Measurements from ENCODE around the gene AP4S1.
"Not testable (repeated sequence)": the region's sequence is repeated elsewhere in the genome, so short reads cannot be mapped to it uniquely, and the experiment has no call there.

The AP4S1 gene

DNA sequence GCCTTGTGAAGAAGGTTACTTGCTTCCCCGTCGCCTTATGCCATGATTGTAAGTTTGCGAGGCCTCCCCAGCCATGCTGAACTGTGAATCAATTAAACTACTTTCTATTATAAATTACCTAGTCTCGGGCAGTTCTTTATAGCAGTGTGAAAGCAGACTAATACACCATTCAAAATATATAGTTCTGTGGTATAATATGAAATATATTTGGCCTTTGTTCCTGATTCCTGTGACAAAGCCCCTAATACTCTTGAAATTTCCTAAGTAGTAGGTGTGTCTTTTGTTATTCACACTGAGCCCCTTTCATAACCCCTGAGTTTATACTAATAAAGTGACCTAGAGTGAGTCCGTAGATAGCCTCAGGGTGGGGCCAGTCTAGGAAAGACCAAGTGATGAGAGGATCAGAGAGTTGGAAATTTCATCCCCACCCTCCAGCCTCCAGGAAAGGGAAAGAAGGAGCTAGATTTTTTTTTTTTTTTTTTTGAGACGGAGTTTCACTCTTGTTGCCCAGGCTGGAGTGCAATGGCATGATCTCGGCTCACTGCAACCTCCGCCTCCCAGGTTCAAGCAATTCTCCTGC is 20.1 kb downstream of the AP4S1 start:
- no peak for DNase-seq

DNA sequence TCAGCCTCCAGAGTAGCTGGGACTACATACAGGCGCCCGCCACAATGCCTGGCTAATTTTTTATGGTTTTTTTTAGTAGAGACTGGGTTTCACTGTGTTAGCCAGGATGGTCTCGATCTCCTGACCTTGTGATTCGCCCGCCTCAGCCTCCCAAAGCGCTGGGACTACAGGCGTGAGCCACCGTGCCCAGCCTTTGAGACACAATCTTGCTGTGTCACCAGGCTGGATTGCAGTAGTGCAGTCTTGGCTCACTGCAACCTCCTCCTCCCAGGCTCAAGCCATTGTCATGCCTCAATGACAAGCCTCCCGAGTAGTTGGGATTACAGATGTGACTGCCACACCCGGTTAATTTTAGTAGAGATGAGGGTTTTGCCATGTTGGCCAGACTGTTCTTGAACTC is 22.1 kb downstream of the AP4S1 start:
- no peak for DNase-seq

DNA sequence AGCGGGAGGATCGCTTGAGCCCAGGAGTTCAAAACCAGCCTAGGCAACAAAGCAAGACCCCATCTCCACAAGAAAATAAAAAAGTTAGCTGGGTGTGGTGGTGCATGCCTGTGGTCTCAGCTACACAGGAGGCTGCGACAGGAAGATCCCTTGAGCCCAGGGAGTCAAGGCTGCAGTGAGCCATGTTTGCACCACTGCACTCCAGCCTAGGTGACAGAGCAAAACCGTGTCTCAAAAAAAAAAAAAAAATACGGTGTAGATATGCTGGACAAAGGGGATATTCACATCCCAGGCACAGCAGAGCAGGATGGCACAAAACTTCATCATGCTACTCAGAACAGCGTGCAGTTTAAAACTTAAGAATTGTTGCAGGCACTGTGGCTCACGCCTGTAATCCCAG is 25.6 kb downstream of the AP4S1 start:
- DNase-seq: no peak

DNA sequence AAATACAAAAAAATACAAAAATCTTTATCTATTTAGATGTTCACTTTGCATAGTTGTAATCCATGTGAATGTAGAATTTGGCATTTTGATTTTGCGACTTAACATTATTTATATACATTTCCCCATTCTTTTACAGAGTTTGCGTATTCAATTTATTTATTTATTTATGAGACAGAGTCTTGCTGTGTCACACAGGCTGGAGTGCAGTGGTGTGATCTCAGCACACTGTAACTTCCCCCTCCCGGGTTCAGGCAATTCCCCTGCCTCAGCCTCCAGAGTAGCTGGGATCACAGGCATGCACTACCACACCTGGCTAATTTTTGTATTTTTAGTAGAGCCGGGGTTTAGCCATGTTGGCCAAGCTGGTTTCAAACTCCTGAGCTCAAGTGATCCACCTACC is 26.1 kb downstream of the AP4S1 start:
- no peak for DNase-seq

DNA sequence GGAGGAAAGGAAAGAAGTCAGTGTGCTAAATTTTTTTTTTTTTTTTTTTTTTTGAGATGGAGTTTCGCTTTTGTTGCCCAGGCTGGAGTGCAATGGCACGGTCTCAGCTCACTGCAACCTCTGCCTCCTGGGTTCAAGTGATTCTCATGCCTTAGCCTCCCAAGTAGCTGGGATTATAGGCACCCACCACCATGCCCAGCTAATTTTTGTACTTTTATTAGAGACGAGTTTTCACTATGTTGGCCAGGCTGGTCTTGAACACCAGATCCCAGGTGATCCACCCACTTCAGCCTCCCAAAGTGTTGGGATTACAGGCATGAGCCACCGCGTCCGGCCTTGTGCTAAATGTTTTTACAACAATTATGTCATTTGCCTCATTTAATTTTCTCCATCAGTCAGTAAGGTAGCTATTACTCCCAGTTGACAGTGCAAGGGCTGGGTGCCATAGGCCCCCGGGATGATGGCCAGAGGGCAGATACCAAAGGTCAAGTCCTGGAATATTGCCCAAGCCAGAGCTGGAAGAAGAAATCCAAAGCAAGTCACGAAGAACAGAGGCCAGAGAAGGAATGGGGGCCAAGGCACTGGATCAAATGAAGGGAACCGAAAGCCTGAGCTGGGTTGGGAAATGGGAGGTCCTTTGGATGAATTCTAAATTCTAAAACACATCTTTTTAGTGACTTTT is 27.6 kb downstream of the AP4S1 start:
- not testable (repeated sequence) for DNase-seq

DNA sequence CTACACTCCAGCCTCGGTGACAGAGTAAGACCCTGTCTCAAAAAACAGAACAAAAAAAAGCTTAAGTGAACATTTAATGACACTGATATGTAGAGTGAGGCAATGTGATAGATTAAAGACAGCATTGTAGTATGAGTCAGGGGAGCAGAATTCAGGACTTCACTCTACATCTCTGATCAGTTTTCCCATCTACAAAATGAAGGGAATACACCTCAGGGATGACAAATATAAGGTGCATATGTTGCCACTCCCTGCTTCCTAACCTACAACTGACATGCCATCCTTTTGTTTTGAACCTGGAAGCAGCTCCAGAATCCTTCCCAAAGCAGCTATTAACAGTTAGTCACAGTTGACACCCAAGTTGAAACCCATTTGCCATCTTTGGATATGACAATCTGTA is 31.6 kb downstream of the AP4S1 start:
- no peak for DNase-seq

DNA sequence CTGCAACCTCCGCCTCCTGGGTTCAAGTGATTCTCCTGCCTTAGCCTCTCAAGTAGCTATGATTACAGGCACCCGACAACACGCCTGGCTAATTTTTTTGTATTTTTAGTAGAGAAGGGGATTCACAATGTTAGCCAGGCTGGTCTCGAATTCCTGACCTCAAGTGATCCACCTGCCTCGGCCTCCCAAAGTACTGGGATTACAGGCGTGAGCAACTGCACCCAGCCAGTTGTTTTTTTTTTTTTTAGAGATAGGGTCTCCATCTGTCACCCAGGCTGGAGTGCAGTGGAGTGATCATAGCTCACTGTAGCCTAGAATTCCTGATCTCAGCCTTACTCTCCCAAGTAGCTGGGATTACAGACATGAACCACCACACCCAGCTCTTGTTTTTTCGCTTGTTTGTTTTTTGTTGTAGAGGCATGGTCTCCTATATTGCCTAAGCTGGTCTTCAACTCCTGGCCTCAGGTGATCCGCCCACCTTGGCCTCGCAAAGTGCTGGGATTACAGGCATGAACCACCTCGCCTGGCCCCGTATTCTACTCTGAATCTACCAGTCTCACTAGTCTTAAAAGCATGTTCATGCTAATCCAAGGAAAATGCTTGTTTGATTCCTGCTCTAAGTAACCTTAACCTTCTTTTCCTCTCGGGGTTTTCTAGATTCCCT is 32.4 kb downstream of the AP4S1 start:
- no peak for DNase-seq

DNA sequence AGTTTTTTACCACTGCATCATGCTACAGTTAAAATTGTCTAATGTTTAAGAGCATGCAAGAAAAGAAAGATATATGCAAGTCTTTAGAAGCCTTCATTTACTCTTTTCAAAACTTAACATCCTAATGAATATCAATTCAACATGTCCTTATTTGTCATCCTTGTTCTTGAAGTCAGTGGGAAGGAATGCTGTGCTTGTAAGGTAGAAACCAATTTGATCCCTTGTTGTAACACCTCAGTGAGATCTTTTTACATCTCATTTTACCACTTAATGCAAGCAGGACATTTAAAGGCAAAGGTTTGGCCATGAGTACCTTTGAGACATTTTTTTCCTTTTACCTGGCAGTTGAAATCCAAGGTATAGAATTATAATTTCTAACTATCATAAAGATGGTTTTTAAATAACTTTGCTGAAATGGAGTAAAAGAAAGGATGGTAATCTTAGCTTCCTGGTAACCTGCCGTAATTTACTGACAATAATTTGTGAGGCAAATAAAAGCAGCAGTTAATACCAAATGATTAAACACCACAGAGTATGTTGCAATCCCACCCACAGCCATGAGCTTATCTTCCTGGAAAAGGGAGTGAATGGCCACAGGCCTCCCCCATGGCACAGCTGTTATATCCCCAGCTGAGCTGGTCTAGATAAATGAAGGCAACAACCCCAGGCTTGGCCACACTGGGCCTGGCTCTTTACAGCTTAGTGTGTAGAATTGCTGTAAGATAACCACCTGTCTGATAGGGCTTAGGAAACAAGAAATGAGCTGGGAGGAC is 33.9 kb downstream of the AP4S1 start:
- DNase-seq: no peak

DNA sequence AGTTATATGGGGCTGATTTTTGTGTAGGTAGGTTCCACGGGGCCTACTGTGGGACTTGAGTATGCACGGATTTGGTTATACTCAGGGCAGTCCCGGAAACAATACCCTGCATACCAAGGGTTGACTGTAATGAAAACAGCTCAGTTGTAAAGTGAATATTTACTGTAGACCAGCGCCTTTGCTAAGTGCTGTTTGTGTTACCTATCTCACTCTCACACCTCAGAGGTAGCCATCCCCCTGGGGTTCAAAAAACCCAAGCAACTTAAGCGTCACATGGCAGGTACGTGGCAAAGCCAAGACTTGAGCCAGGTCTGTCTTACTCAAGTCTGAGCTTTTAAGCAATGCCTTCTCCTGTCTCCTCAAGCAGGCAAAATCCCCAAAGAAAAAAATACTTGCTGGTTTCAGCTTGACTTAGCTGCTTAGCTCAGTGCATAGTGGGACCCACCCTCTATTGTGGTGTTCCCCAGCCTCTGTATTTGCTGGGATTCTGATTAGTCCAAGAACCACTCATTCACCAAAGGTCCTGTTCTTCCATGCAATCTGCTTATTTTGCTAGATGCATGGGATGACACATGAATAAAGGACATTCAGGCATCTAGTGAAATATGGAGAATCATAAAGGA is 34.9 kb downstream of the AP4S1 start:
- DNase-seq: no peak

DNA sequence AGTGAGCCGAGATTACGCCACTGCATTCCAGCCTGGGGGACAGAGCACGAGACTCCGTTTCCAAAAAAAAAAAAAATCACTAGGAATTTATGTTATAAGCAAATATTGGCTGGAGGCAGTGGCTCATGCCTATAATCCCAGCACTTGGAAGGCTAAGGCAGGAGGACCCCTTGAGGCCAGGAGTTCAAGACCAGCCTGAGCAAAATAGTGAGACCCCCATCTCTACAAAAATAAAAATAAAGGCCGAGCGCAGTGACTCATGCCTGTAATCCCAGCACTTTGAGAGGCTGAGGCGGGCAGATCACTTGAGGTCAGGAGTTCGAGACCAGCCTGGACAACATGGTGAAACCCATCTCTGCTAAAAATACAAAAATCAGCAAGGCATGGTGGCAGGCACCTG is 37.5 kb downstream of the AP4S1 start:
- DNase-seq: not testable (repeated sequence)

DNA sequence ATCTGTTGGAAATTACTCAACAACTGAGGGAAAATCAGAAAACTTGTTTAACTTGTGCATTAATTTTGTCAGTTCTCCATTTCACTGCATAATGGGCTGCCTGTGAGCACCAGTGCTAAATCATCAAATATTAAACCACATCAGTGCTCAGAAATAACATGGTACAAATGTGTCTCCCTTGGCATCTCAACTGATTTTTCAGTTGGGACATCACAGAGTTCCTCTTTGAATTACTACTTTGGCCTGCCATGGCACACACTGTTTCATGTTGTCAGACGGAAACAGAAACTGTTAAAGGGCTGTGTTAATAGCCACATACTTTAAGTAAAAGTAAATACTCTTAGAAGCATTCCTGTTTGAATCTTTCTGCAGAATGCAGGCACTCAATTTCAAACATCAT is 42.8 kb downstream of the AP4S1 start:
- no peak for DNase-seq

DNA sequence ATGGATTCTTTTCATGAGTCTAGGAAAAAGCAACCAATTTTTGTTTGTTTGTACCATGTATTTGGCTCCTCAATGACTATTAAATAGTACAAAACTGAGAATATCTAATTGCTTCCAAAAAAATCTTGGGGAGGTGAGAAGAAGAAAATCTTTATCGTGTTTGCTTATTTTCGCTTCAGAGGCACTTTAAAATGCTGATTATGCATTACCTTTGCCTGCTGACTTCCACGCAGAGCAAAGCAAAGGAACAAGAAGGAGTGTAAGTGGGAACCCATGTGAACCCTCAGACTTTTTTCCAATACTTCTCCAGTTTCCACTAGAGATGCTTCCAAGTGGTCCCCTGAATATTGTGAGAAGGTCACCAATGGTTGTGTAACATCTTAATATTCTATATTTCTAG is 43.9 kb downstream of the AP4S1 start:
- DNase-seq: no peak

DNA sequence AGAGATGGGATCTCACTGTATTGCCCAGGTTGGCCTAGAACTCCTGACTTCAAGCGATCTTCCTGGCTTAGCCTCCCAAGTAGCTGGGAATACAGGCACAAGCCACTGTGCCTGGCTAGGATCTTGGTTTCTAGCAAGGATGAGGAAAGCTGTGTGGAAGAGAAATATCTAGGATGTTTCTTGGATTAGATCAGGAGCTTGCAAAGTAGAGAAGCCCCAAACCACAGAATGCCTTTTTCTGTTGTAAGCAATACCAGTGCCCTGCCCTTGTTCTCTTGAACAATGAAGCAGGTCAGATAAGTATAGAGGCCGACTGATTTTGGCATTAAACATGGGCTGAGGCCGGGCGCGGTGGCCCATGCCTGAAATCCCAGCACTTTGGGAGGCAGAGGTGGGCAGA is 45.0 kb downstream of the AP4S1 start:
- no peak for DNase-seq

DNA sequence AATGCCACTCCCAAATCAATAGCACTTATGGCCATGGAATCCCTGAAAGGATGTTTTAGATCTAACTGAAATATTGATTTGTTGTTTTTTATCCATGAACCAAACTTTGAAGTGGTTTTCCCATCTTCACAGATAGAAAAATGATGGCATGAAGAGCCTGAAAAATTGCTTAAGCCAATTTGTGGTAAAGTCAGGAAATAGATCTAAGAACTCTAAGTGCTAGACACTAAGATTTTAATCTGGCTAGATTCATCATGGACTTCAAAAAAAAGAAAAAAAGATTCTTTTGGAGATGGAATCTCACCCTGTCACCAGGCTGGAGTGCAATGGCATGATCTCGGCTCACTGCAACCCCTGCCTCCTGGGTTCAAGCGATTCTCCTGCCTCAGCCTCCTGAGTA is 45.7 kb downstream of the AP4S1 start:
- DNase-seq: no peak

DNA sequence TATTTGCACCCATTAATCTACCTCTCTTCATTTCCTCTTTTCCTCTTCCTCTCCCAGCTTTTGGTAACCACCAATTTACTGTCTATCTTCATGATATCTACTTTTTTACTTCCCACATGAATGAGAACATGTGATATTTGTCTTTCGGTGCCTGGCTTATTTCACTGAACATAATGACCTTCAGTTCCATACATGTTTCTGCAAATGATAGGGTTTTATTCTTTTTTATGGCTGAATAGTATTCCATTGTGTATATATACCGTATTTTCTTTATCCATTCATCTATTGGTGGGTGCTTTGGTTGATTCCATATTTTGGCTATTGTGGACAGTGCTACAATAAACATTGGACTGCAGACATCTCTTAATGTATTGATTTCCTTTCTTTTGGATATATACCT is 49.7 kb downstream of the AP4S1 start:
- no peak for DNase-seq

DNA sequence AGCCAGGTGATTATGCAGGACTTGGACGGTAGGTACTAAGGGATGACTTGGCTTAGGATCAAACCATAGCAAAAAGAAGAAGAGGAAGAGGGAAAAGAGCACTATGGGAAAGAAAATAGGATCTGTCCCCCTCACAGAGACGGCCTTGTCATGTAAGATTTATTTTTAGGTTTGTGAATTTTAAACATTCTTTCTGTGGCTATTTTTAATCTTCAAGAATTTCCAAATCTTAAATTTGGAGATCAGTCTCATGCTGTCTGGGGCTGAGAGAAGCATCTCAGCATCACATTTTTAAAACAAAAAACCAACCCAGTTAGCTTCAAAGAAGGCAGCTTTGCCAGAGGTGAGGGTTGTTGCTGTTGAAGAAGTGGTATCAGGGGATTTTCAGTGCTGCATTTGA is 53.3 kb downstream of the AP4S1 start:
- DNase-seq: no peak

DNA sequence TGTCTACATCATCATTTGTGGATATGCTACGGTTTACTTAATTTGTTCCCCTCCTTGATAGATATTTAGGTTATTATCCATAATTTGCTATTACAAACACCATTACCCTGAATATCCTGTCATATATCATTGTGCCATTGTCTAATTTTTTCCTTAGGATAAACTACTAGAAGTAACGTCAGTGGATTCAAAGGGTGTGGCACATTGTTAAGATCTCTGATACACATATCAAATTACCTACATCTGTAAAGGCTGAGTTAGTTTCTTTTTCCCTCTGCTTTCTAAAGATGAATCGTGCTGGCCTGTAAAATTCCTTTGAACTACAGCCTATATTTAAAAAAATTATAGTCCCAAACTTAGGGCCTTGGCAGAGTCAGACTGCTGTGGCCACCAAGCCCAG is 54.6 kb downstream of the AP4S1 start:
- DNase-seq: no peak

DNA sequence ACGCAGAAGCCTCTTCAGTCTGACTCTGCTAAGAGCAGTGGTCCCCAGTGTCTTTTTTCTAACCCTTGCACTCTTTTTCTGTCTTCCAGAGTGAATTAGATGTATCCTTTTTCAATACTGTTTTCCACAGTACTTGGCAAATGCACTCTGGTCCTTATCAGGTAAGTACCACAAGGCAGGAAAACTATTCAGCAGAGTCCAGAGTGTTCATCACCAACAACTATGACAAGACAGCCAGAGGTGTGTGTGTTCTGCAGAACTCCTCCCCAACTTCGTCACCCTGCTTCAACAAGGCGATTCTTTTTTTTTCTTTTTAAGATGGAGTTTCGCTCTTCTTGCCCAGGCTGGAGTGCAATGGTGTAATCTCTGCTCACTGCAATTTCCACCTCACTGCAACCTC is 55.0 kb downstream of the AP4S1 start:
- DNase-seq: no peak

DNA sequence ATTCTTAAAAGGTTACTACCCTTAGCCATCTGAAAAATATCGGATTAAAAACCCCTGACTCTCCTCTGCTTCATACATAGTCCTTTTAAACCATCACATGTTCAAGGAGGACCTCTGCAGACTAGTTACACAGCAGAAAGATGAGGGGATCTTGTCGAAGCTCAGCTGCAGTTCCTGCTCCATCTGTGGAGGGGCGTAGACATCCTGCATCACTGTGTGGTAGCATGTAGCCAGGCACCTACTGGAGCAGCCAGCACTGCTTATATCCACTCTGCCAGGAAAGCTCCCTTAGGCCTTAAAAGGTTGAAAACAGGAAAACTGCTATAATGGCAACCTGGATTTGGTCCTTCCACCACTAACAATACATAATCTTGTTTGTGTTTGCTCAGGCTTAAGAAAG is 58.3 kb downstream of the AP4S1 start:
- DNase-seq: no peak

DNA sequence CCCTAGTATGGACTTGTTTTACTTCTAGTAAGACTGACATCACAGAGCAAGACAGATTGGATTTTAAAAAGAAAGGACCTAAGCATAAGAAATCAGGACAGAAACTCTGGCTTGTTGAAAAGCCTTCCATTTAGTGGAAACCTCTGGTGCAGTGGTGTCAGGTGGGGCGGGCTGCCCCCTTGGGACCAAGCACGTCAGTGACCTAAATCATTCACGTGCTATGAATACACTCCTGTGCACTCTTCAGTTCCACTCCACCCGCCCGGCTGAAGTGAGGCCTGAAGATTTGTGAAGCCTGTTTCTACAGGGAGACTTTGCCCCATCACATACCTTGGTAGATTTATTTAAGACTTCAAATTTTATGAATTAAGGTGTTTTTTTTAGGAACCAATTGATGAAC is 58.9 kb downstream of the AP4S1 start:
- no peak for DNase-seq

DNA sequence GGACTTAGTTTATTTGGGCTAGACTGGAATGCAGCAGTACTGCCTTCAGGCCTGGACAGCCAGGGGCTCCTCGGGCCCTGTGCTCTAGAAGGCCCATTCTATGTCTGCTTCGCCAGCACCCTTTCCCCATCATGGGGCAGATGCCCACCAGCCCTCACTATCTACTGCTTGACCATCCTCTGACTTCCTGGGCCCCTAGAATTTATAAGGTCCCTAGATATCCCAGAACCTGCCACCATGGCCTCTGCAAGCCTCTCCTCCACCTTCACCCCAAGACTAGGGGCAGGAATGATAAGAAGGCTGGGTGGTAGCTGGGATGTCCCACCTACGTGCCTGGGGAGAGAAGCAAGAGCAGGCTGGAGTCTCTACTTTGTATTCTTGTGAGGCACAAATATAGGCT is 59.6 kb downstream of the AP4S1 start:
- DNase-seq: no peak

DNA sequence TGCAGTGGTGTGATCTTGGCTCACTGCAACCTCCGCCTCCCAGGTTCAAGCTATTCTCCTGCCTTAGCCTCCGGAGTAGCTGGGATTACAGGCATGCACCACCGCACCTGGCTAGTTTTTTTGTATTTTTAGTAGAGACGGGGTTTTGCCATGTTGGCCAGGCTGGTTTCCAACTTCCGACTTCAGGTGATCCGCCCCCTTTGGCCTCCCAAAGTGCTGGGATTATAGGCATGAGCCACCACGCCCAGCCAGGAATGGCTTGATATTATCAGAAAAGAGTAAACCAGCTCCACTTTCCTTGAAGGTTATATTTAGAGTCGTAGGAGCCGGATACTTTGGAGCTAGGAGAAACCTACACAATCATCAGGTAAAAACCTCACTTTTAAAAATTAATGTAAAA is 61.0 kb downstream of the AP4S1 start:
- DNase-seq: not testable (repeated sequence)

Data from activated effector memory CD4-positive, alpha-beta T cell treated with anti-CD3 and anti-CD28 coated beads, Interleukin-2, amount 50 U/mL, for 16 hours (primary cell).